WTC11 (cell line): Measurements from ENCODE around the gene GALNT9.

Experiments used
- CREB1 ChIP-seq: sonication (generic); formaldehyde crosslinking; IDR thresholded peaks from 2 replicates; pipeline ENCODE4 v1.8.0; 2023; ENCODE audit warnings: mild to moderate bottlenecking, missing genetic modification reagents
- ESRRA ChIP-seq: sonication (generic); formaldehyde crosslinking; IDR thresholded peaks from 2 replicates; pipeline ENCODE4 v1.8.1; 2022; ENCODE audit warnings: mild to moderate bottlenecking, missing genetic modification reagents, borderline replicate concordance
- FOXJ3 ChIP-seq: sonication (generic); formaldehyde crosslinking; IDR thresholded peaks from 2 replicates; pipeline ENCODE4 v1.9.0; 2021; ENCODE audit warnings: missing genetic modification reagents, mild to moderate bottlenecking, borderline replicate concordance
- HMGXB4 ChIP-seq: sonication (generic); formaldehyde crosslinking; IDR thresholded peaks from 2 replicates; pipeline ENCODE4 v1.8.1; 2023; ENCODE audit warnings: mild to moderate bottlenecking, moderate library complexity, missing genetic modification reagents
- MYBL2 ChIP-seq: sonication (generic); formaldehyde crosslinking; IDR thresholded peaks from 2 replicates; pipeline ENCODE4 v1.8.1; 2023; ENCODE audit warnings: mild to moderate bottlenecking, moderate library complexity, missing genetic modification reagents
- RELA ChIP-seq: sonication (generic); formaldehyde crosslinking; IDR thresholded peaks from 2 replicates; pipeline ENCODE4 v1.8.1; 2022; ENCODE audit warnings: missing genetic modification reagents, mild to moderate bottlenecking, borderline replicate concordance
- TEAD1 ChIP-seq: sonication (generic); formaldehyde crosslinking; IDR thresholded peaks from 2 replicates; pipeline ENCODE4 v1.8.0; 2022; ENCODE audit warnings: mild to moderate bottlenecking, missing genetic modification reagents
- USF1 ChIP-seq: sonication (generic); formaldehyde crosslinking; IDR thresholded peaks from 2 replicates; pipeline ENCODE4 v1.8.0; 2022; ENCODE audit warnings: mild to moderate bottlenecking, missing genetic modification reagents
- ZBTB43 ChIP-seq: sonication (generic); formaldehyde crosslinking; IDR thresholded peaks from 2 replicates; pipeline ENCODE4 v1.8.1; 2023; ENCODE audit warnings: mild to moderate bottlenecking, missing genetic modification reagents
- ZNF317 ChIP-seq: sonication (generic); formaldehyde crosslinking; IDR thresholded peaks from 2 replicates; pipeline ENCODE4 v1.8.1; 2023; ENCODE audit warnings: low read depth, mild to moderate bottlenecking, moderate library complexity, missing genetic modification reagents, borderline replicate concordance
- TF ChIP-seq, protein P1 (sequence below): fragments of 200-600 bp; IDR thresholded peaks from 2 replicates; pipeline ENCODE4 v1.8.0; 2022; ENCODE audit warnings: antibody characterized with exemption
- TF ChIP-seq, protein P2 (sequence below): sonication (generic); formaldehyde crosslinking; conservative IDR thresholded peaks from 2 replicates; pipeline ENCODE4 v1.8.1; 2023; ENCODE audit warnings: mild to moderate bottlenecking, low read depth, missing genetic modification reagents, moderate library complexity
- TF ChIP-seq, protein P3 (sequence below): sonication (generic); formaldehyde crosslinking; IDR thresholded peaks from 2 replicates; pipeline ENCODE4 v1.8.0; 2022; ENCODE audit warnings: mild to moderate bottlenecking, missing genetic modification reagents
- TF ChIP-seq, protein P4 (sequence below): sonication (generic); formaldehyde crosslinking; IDR thresholded peaks from 2 replicates; pipeline ENCODE4 v1.8.0; 2022; ENCODE audit warnings: mild to moderate bottlenecking, missing genetic modification reagents

DNA sequence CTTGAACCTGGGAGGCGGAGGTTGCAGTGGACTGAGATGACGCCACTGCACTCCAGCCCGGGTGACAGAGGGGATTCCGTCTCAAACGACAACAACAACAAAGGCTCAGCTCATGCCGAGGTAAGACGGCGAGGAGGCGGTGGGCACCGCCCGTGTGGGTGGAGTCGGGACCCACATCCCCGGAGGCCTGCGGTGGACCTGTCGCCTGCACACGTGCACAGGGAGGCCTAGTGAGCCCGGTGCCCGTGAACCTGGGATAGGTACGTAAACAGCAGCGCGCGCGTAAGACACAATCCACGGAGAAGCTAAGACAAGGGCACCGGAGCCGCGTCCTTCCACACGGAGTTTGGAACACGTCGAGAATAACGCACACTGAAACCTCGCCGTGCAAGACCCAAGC lies 78.7 kb downstream of the GALNT9 start:
- no peak for TF ChIP-seq ZBTB43 (CRISPR knock-in tag)
- no peak for TF ChIP-seq ESRRA (CRISPR knock-in tag)
- TF ChIP-seq, protein P1, sequence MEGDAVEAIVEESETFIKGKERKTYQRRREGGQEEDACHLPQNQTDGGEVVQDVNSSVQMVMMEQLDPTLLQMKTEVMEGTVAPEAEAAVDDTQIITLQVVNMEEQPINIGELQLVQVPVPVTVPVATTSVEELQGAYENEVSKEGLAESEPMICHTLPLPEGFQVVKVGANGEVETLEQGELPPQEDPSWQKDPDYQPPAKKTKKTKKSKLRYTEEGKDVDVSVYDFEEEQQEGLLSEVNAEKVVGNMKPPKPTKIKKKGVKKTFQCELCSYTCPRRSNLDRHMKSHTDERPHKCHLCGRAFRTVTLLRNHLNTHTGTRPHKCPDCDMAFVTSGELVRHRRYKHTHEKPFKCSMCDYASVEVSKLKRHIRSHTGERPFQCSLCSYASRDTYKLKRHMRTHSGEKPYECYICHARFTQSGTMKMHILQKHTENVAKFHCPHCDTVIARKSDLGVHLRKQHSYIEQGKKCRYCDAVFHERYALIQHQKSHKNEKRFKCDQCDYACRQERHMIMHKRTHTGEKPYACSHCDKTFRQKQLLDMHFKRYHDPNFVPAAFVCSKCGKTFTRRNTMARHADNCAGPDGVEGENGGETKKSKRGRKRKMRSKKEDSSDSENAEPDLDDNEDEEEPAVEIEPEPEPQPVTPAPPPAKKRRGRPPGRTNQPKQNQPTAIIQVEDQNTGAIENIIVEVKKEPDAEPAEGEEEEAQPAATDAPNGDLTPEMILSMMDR = no peak
- no peak for TF ChIP-seq HMGXB4 (CRISPR knock-in tag)
- TF ChIP-seq, protein P2, sequence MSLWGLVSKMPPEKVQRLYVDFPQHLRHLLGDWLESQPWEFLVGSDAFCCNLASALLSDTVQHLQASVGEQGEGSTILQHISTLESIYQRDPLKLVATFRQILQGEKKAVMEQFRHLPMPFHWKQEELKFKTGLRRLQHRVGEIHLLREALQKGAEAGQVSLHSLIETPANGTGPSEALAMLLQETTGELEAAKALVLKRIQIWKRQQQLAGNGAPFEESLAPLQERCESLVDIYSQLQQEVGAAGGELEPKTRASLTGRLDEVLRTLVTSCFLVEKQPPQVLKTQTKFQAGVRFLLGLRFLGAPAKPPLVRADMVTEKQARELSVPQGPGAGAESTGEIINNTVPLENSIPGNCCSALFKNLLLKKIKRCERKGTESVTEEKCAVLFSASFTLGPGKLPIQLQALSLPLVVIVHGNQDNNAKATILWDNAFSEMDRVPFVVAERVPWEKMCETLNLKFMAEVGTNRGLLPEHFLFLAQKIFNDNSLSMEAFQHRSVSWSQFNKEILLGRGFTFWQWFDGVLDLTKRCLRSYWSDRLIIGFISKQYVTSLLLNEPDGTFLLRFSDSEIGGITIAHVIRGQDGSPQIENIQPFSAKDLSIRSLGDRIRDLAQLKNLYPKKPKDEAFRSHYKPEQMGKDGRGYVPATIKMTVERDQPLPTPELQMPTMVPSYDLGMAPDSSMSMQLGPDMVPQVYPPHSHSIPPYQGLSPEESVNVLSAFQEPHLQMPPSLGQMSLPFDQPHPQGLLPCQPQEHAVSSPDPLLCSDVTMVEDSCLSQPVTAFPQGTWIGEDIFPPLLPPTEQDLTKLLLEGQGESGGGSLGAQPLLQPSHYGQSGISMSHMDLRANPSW (CRISPR knock-in tag) = no peak
- TF ChIP-seq ZNF317 (CRISPR knock-in tag) = no peak
- TF ChIP-seq MYBL2 = no peak
- TF ChIP-seq, protein P3, sequence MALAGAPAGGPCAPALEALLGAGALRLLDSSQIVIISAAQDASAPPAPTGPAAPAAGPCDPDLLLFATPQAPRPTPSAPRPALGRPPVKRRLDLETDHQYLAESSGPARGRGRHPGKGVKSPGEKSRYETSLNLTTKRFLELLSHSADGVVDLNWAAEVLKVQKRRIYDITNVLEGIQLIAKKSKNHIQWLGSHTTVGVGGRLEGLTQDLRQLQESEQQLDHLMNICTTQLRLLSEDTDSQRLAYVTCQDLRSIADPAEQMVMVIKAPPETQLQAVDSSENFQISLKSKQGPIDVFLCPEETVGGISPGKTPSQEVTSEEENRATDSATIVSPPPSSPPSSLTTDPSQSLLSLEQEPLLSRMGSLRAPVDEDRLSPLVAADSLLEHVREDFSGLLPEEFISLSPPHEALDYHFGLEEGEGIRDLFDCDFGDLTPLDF (CRISPR knock-in tag) = no peak
- TF ChIP-seq CREB1 = no peak
- TF ChIP-seq, protein P4, sequence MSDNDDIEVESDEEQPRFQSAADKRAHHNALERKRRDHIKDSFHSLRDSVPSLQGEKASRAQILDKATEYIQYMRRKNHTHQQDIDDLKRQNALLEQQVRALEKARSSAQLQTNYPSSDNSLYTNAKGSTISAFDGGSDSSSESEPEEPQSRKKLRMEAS = no peak
- TF ChIP-seq TEAD1 (CRISPR knock-in tag) = no peak
- TF ChIP-seq FOXJ3 (CRISPR knock-in tag) = no peak
- no peak for TF ChIP-seq RELA (CRISPR knock-in tag)
- no peak for TF ChIP-seq USF1 (CRISPR knock-in tag)
